HepG2 (cell line): ENCODE results near the gene NDUFB8. TPM values are rescaled to one million over a fixed set of nuclear protein-coding genes. Genes with fewer than 3 reads are reported as not detected.

Experiments used
- AGO2 ChIP-seq: fragments of 200-400 bp; formaldehyde crosslinking; optimal IDR thresholded peaks from 2 replicates; pipeline ENCODE3; 2017; ENCODE audit warnings: mild to moderate bottlenecking, low read depth, low read length, moderate library complexity
- CREM ChIP-seq, 2 experiments: sonication (generic) in 1 of 2; formaldehyde crosslinking in 1 of 2; IDR thresholded peaks; 2 replicates each; pipeline versions ENCODE4 v1.4.0 to v1.6.1; 2016 to 2020; ENCODE audit warnings: antibody characterized with exemption in 1 of 2, mild to moderate bottlenecking in 1 of 2, missing genetic modification reagents in 1 of 2
- DNMT1 ChIP-seq: sonication (generic); formaldehyde crosslinking; IDR thresholded peaks from 2 replicates; pipeline ENCODE4 v1.5.1; 2020; ENCODE audit warnings: mild to moderate bottlenecking, missing genetic modification reagents
- EHMT2 ChIP-seq: fragments of 200-600 bp; sonication (generic); IDR thresholded peaks from 2 replicates; pipeline ENCODE4 v1.7.0; 2017; ENCODE audit warnings: antibody characterized with exemption, low read depth, low read length, borderline replicate concordance
- GZF1 ChIP-seq: sonication (generic); formaldehyde crosslinking; IDR thresholded peaks from 2 replicates; pipeline ENCODE4 v1.5.1; 2020; ENCODE audit warnings: mild to moderate bottlenecking, missing genetic modification reagents
- MNT ChIP-seq: fragments of 450-650 bp; IDR thresholded peaks from 2 replicates; pipeline ENCODE4 v1.6.1; 2016
- POLR2G ChIP-seq: fragments of 200-400 bp; formaldehyde crosslinking; IDR thresholded peaks from 2 replicates; pipeline ENCODE4 v1.6.1; 2018; ENCODE audit warnings: mild to moderate bottlenecking, low read depth, low read length, moderate library complexity
- PRDM10 ChIP-seq: sonication (generic); formaldehyde crosslinking; IDR thresholded peaks from 2 replicates; pipeline ENCODE4 v1.4.0; 2020; ENCODE audit warnings: low read depth, missing genetic modification reagents
- RFXANK ChIP-seq: IDR thresholded peaks from 2 replicates; pipeline ENCODE4 v1.6.1; 2016
- SP4 ChIP-seq: sonication (generic); formaldehyde crosslinking; IDR thresholded peaks from 2 replicates; pipeline ENCODE4 v1.8.1; 2023; ENCODE audit warnings: mild to moderate bottlenecking, missing genetic modification reagents
- ZBTB26 ChIP-seq: IDR thresholded peaks from 2 replicates; pipeline ENCODE4 v1.6.1; 2016; ENCODE audit warnings: missing compliant biosample characterization, missing genetic modification reagents, borderline replicate concordance
- ZFY ChIP-seq: sonication (generic); formaldehyde crosslinking; IDR thresholded peaks from 2 replicates; pipeline ENCODE4 v1.4.0; 2020; ENCODE audit warnings: missing genetic modification reagents
- ZNF619 ChIP-seq: sonication (generic); formaldehyde crosslinking; IDR thresholded peaks from 2 replicates; pipeline ENCODE4 v1.4.0; 2020; ENCODE audit warnings: mild to moderate bottlenecking, missing genetic modification reagents
- ZNF7 ChIP-seq: IDR thresholded peaks from 2 replicates; pipeline ENCODE4 v1.6.1; 2016; ENCODE audit warnings: missing biosample characterization, missing genetic modification reagents
- ZNF772 ChIP-seq: sonication (generic); formaldehyde crosslinking; IDR thresholded peaks from 2 replicates; pipeline ENCODE4 v1.5.0; 2020; ENCODE audit warnings: mild to moderate bottlenecking, missing genetic modification reagents
- ZSCAN9 ChIP-seq: IDR thresholded peaks from 2 replicates; pipeline ENCODE4 v1.6.1; 2016; ENCODE audit warnings: borderline replicate concordance
- polyA plus RNA-seq, 8 experiments: library from polyadenylated mRNA; depleted of rRNA in 3 of 8; stranded (reverse) in 7 of 8; unstranded in 1 of 8; fragments of >200 nt; fragmentation: Illumina TruSeq in 4 of 8; extraction: Trizol in 4 of 8; gene quantifications; 2 replicates each; pipeline versions ENCODE4 v1.2.1 to v1.2.3, GENCODE V29; 2011 to 2016; ENCODE audit warnings: low read depth in 4 of 8, missing spikeins in 1 of 8, mixed read lengths in 1 of 8; ENCODE audit not compliant: insufficient read depth in 1 of 8
- total RNA-seq, 5 experiments: library from RNA; depleted of rRNA; stranded (reverse); fragments of >200 nt; fragmentation: Illumina TruSeq; extraction: Trizol; gene quantifications; 2 replicates each; pipeline ENCODE4 v1.2.3, GENCODE V29; 2016; ENCODE audit warnings: low read depth in 1 of 5

The NDUFB8 gene
- total and polyA plus RNA-seq, 2 of the 13 experiments (the other 11 are each of a cell fraction or from before 2014, with no cell fraction given): 210 to 216 TPM

GRCh38 chr10:100535715-100536353 lies 6.2 kb upstream of the NDUFB8 start, which contains the start of gene HIF1AN (continued):
- TF ChIP-seq ZBTB26 (CRISPR knock-in tag) (no peak; the same call in 1 of the 2 replicates), ZSCAN9 (peak; percentile 71; the same call in 1 of the 2 replicates), ZNF619 (no peak), AGO2 (peak; percentile 26), PRDM10 (CRISPR knock-in tag) (no peak), RFXANK (CRISPR knock-in tag) (no peak), DNMT1 (CRISPR knock-in tag) (no peak), ZNF772 (CRISPR knock-in tag) (peak; percentile 49; the same call in 1 of the 2 replicates), GZF1 (CRISPR knock-in tag) (no peak), EHMT2 (0 out of 2 replicates have a peak, but pooled peaks have one; percentile 28), ZNF7 (CRISPR knock-in tag) (no peak), POLR2G (peak; percentile 97), MNT (no peak), ZFY (CRISPR knock-in tag) (peak; percentile 80), CREM (IDR thresholded peaks at IDR 0.05) (peak; percentile 57), CREM (CRISPR knock-in tag; IDR thresholded peaks at IDR 0.05) (no peak), SP4 (CRISPR knock-in tag) (peak; percentile 80)
